SH-SY5Y (cell line): Measurements from ENCODE around the gene CFAP57.

ENCODE experiments used
- GATA2 ChIP-seq: IDR thresholded peaks from 2 replicates; pipeline ENCODE4 v1.6.1; 2011; ENCODE audit warnings: mild to moderate bottlenecking, low read depth, low read length
- GATA3 ChIP-seq: IDR thresholded peaks from 2 replicates; pipeline ENCODE4 v1.6.1; 2011; ENCODE audit warnings: low read depth, mild to moderate bottlenecking, low read length, moderate library complexity

- TF ChIP-seq GATA2 (no peak), GATA3 (no peak)
Measured at GRCh38 chr1:43256675-43257570, 84.8 kb downstream of the CFAP57 start.
